ENCODE measurements around the gene CIB2.

The CIB2 gene

GRCh38 chr15:78082743-78083110 is 48.5 kb downstream of the CIB2 start:
- DNase-seq, result no peak

DNA sequence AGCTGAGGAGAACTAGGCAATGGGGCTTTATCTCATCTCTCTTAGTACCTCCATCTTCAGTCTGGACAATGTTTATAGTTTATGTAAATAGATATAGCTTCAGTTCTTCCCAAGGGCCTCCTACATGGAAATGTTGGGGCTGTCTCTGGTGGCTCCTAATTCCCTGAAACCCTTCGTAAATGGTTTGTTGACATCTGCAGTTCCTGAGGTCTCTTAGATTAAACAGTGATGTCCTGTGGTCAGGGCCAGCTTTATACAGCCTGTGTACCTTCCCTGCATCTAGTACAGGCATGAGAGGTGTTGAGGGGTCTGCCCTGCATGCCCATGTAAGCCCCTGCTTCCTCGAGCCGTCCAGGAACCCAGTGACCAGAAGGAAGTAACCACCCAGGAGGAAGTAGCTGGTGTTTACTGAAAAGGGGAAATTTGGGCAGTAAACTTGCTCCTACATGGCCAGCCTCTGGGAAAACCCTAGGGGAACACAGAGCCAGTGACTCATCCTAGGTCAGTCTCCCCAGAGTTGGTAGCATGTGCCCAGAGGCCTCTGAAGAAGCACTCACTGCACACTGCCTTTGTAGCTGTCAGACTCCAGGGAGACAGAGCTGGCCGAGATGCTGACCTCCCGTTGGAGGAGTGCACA is 49.0 kb downstream of the CIB2 start:
- no peak for DNase-seq

DNA sequence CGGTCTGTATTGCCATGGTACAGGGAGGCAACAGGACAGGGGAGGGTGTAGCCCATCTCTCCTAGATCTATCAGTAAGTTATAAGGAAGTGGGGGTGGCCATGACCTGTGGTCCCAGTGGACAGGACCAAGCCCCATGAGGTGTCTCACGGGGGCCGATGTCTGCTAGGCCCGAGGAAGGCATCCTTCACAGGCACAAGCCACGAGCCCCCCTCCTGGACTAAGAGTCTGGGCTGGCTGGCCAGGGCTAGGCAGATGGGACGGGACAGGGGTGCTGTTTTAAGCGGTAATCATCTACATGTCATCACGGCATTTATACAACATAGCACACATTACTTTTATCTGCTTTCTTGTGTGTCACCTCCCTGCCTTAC is 51.2 kb downstream of the CIB2 start:
- DNase-seq, result no peak

DNA sequence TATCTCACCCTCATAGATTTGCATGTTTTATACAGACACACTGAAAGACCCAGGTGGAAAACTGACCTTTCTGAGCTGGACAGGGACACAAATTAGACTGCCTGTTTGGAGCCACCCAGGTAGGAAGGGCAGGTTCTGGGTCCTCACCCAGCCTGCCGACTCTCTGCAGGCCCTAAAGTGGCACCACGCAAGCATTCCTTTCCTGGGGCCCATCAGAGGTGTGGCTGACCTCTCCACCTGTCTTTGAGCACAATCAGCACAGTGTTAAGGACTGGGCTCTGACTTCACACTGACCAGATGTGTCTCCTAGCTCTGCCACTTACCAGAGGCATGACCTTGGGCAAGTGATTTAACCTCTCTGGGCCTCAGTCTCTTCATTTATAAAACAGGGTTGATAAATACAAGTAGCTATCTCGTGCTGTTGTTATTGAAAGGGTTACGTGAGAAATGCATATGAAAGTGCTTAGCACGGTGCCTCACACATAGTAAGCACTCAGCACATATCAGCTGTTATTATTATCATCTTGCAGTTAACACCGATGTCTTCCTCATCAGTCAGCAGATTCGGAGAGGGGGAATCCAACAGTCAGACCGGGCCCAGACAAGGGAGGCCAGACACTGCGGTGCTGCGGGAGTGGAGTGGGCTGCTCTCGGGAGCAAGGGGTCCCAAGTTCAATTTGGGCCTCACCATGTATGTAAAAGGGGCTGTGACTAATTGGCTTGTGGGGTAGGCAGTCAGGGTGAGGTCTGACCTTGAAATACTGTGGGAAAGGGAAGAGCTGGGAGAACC is 51.8 kb downstream of the CIB2 start:
- DNase-seq, result no peak

GRCh38 chr15:78077871-78078210 is 53.4 kb downstream of the CIB2 start:
- DNase-seq, result no peak

GRCh38 chr15:78077053-78077870 is 54.0 kb downstream of the CIB2 start, which contains the start of gene TBC1D2B:
Gene TBC1D2B (minus strand): TSS chr15:78077711. CDS start chr15:78077652, 59 bp downstream.
- peak; percentile 71 for DNase-seq

- no peak for DNase-seq
Measured at GRCh38 chr15:78076231-78077052, 54.8 kb downstream of the CIB2 start.

DNA sequence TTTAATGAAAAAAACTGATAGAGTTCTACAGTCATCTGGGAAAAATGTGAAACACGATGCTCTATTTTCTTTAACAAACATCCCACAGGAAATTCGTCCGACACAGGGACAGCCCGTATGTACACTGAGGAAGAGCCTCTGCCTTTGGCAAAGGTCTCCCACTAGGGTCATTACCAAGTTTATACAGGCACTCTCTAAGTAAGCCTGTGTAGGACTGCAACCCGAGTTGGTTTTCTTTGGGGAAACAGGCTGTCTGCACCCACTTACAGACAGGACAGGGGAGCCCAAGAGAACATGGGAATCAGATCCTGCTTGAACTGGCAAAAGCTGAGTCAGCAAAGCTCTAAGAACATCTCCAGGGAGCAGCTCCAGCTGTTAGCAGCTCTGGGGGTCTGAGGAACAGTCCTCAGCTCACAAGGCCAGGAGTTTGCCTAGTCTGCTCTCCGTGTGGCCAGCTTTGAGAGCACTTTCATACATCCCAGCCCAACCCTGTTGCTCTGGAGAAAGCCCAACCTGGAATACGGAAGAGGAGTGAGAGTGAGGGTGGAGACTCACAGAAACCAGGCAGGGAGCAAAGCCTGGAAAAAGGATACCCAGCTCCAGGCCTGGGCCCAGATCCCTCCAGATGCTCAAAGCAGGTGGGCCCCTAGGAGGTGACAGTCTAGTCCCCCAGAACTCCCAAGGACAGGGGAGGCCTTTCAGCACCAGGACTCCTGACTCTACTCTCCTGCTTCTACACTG is 55.6 kb downstream of the CIB2 start:
- peak; percentile 80 for DNase-seq

GRCh38 chr15:78073046-78073787 is 58.0 kb downstream of the CIB2 start:
- no peak for DNase-seq

GRCh38 chr15:78072080-78072892 is 59.0 kb downstream of the CIB2 start:
- DNase-seq, result no peak

- no peak for DNase-seq
Measured at GRCh38 chr15:78071383-78071782, 59.9 kb downstream of the CIB2 start.

GRCh38 chr15:78070049-78070700 is 61.1 kb downstream of the CIB2 start:
- DNase-seq, result no peak

DNA sequence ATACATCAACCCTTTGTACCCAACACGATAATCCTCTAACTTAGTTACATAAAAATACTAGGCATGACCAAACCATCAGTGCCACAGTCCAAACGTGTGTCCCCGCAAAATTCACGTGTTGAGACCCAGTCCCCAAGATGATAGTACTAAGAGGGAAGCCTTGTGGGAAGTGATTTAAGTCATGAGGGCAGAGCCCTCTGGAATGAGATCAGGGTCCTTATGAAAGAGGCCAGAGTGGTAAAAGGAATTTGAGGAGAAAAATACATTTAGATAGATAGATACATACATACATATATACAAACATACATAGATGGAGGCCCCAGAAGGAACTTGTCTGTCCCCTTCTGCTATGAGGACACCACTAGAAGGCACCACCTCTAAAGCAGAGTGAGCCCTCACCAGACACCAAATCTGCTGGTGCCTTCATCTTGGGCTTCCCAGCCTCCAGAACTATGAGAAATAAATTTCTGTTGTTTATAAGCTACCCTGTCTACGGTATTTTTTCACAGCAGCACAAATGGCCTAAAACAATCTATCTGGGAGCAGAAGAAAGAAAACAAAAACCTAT is 61.7 kb downstream of the CIB2 start:
- no peak for DNase-seq

GRCh38 chr15:78069052-78069414 is 62.2 kb downstream of the CIB2 start:
- no peak for DNase-seq

DNA sequence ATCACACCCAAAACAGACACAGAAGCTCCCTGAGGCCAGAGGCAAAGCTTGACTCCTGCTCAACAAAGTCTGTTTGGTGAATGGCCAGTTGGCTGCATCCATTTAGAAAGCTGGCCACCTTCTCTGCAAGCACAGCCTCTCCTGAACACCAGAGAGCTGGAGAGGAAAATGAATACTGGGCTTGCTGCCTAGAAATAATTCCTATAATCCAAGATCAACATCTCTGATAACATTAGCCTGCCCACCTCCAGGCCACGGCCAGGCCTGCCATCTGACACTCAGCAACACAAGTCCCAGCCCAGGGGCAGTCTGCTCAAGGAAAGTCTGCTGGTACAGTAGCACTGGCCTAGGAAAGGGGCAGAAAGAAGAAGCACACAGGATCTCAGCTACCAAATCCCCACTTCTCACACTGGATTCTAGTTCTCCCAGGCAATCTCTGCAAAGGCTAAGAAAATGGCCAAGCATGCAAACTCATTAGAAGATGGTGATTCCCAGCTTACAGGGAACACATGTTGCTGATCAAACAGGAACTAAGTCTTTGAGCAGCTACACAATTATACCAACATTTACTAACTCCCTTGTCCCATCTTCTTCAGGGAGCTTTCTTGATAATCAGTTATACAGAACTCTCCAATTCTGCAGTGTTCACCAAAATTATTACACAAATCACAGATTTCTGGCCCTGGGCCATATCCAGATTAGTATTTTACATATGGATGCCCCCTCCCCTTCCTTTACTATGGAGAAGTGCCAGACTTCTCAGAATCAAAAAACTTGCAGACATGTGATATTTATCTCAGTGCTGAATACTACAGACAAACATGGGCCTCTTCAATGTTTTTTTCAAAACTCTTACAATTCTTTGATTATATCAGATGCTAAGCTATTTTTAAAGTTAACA is 63.7 kb downstream of the CIB2 start:
- DNase-seq, result no peak

DNA sequence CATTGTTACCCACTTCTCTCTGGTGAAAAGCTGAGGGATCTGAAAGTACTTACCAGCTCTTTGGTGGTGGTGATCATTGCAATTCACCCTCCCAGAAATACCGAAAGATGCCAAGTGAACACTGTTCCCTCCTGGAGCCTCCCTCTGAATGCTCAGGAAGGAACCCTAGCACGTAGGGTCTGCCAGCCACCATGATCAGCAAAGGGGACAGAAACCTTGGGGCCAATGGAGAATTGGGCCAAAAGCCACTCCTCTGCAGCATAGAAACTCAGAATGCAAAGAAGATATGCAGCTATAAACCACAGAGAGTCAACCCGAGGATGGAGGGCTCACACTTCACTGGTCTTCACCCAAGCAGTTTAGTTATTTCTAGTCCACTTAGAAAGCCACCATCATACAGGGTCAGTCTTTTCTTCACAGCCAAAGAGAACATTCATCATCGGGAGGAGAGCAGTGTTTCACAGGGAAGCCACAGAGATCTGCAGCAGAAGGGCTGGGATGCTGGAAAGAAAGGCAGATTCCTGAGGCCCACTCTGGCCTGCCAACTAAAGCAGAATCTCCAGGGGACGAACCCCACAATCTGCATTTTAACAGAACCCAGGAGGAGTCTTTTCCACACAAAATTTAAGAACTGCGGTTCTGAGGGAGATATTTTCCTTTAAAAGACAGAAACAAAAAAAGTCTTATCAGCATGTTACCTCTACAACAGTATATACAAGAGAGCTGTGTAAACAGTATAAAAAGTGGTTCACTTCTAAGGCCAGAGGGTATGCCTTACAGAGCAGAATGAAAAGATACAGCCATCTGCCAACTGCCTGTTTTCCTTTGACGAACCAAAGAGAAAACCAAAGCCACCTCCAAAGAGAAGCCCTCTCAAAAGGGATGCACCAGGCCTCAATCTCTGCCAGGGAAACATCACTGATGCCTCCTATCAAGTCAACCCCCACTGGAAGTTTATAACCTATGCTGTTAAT is 65.0 kb downstream of the CIB2 start:
- DNase-seq, result no peak

- peak; percentile 90 for DNase-seq
Measured at GRCh38 chr15:78065284-78065872, 65.9 kb downstream of the CIB2 start.

All from islet precursor cell (in vitro differentiated cells).